Activated naive CD4-positive, alpha-beta T cell treated with anti-CD3 and anti-CD28 coated beads for 36 hours (primary cell): Measurements from ENCODE around the gene GOLGA1. TPM values are rescaled to one million over a fixed set of nuclear protein-coding genes. Genes with fewer than 3 reads are reported as not detected.
"Not testable (repeated sequence)": the region's sequence is repeated elsewhere in the genome, so short reads cannot be mapped to it uniquely, and the experiment has no call there.

ENCODE experiments used
- CTCF ChIA-PET: fragments of 350-600 bp; sonication (Branson Sonifier 250); formaldehyde crosslinking; loops from one replicate; lab custom pipeline; 2021; ENCODE audit warnings: antibody characterized with exemption; lab: Charles Lee
- DNase-seq: peaks from one replicate; pipeline ENCODE4 v3.0.0-alpha.2; 2020
- H3K27ac Mint-ChIP-seq: one replicate; pipeline ENCODE4 v1.8.0; 2021; ENCODE audit warnings: mild to moderate bottlenecking, mixed read lengths
- H3K27me3 Mint-ChIP-seq: one replicate; pipeline ENCODE4 v1.8.0; 2021; ENCODE audit warnings: low read depth, mixed read lengths
- H3K36me3 Mint-ChIP-seq: one replicate; pipeline ENCODE4 v1.8.0; 2021; ENCODE audit warnings: low read depth, mixed read lengths
- H3K4me1 Mint-ChIP-seq: one replicate; pipeline ENCODE4 v1.8.0; 2021; ENCODE audit warnings: low read depth, mixed read lengths
- H3K4me3 Mint-ChIP-seq: one replicate; pipeline ENCODE4 v1.8.0; 2021; ENCODE audit warnings: mild to moderate bottlenecking, moderate library complexity, mixed read lengths
- H3K9me3 Mint-ChIP-seq: one replicate; pipeline ENCODE4 v1.8.0; 2021; ENCODE audit warnings: mixed read lengths
- intact Hi-C: fragments of 100-400 bp; cut with micrococcal nuclease; formaldehyde crosslinking; loops from one replicate; pipeline ENCODE4 v1.15.1; 2023
- total RNA-seq, 2 experiments: library from RNA; stranded (reverse); gene quantifications; one replicate each; pipeline ENCODE4 v1.2.3, GENCODE V29; 2021

GOLGA1 gene
- total RNA-seq, 2 experiments from 2014 or later: 14.3 to 15.8 TPM

- DNase-seq: no peak
- H3K27me3 Mint-ChIP-seq: no peaks in the 10 kb centered on the region
- H3K4me1 Mint-ChIP-seq: peaks cover 34% of the 10 kb centered on the region
- no peaks in the 10 kb centered on the region for H3K9me3 Mint-ChIP-seq
- CTCF ChIA-PET: interaction anchor here (0.6 kb wide), 2 partner anchors 31 to 201 kb away, joined by 3 to 4 read pairs; no protein-coding TSS in a partner anchor
- peak overlapping the region; percentile 90 for H3K27ac Mint-ChIP-seq
- H3K4me3 Mint-ChIP-seq: no peak overlapping the region
- H3K36me3 Mint-ChIP-seq: peaks cover 7% of the 10 kb centered on the region
- intact Hi-C loops: no loop called here
These were observed 23.2 kb upstream of the GOLGA1 start for GRCh38 chr9:124964056-124964455.

- H3K27ac Mint-ChIP-seq: no peak overlapping the region
- no peaks in the 10 kb centered on the region for H3K27me3 Mint-ChIP-seq
- no peak overlapping the region for H3K4me3 Mint-ChIP-seq
- peaks cover 18% of the 10 kb centered on the region for H3K4me1 Mint-ChIP-seq
- intact Hi-C loops: no loop called here
- H3K36me3 Mint-ChIP-seq: no peaks in the 10 kb centered on the region
- CTCF ChIA-PET: no interaction called here
- H3K9me3 Mint-ChIP-seq: no peaks in the 10 kb centered on the region
- no peak for DNase-seq
These were observed 19.5 kb upstream of the GOLGA1 start for GRCh38 chr9:124960409-124960752.

GRCh38 chr9:124959671-124960408 is 19.0 kb upstream of the GOLGA1 start:
- H3K9me3 Mint-ChIP-seq, DNase-seq, H3K4me3 Mint-ChIP-seq, H3K27ac Mint-ChIP-seq, H3K27me3 Mint-ChIP-seq, H3K36me3 Mint-ChIP-seq, intact Hi-C loops, CTCF ChIA-PET: not testable (repeated sequence)
- H3K4me1 Mint-ChIP-seq: peaks cover 12% of the 10 kb centered on the region

- Mint-ChIP-seq H3K27ac (no peak overlapping the region), H3K27me3 (no peaks in the 10 kb centered on the region), H3K36me3 (no peaks in the 10 kb centered on the region), H3K4me1 (peaks cover 3% of the 10 kb centered on the region), H3K4me3 (no peak overlapping the region), H3K9me3 (no peaks in the 10 kb centered on the region)
- intact Hi-C loops: no loop called here
- no peak for DNase-seq
- CTCF ChIA-PET: no interaction called here
These were observed 13.4 kb upstream of the GOLGA1 start for GRCh38 chr9:124954255-124954654.

- intact Hi-C loops: no loop called here
- Mint-ChIP-seq H3K4me1 (peaks cover 3% of the 10 kb centered on the region), H3K27me3 (no peaks in the 10 kb centered on the region), H3K36me3 (no peaks in the 10 kb centered on the region), H3K27ac (no peak overlapping the region), H3K9me3 (no peaks in the 10 kb centered on the region), H3K4me3 (no peak overlapping the region)
- CTCF ChIA-PET: interaction anchor here (0.6 kb wide), 2 partner anchors 15 to 178 kb away, joined by 3 to 5 read pairs; no protein-coding TSS in a partner anchor
- no peak for DNase-seq
These were observed 9.3 kb upstream of the GOLGA1 start for GRCh38 chr9:124950050-124950718.

GRCh38 chr9:124949387-124949786 is 8.5 kb upstream of the GOLGA1 start:
- H3K4me1 Mint-ChIP-seq: peaks cover 3% of the 10 kb centered on the region
- H3K36me3 Mint-ChIP-seq: no peaks in the 10 kb centered on the region
- no peaks in the 10 kb centered on the region for H3K27me3 Mint-ChIP-seq
- no peaks in the 10 kb centered on the region for H3K9me3 Mint-ChIP-seq
- intact Hi-C loops: loop anchor here (10.0 kb wide), 1 partner anchor 425 kb away; no protein-coding TSS in a partner anchor
- no peak for DNase-seq
- no peak overlapping the region for H3K27ac Mint-ChIP-seq
- H3K4me3 Mint-ChIP-seq: no peak overlapping the region
- CTCF ChIA-PET: no interaction called here

- H3K27ac Mint-ChIP-seq: no peak overlapping the region
- CTCF ChIA-PET: interaction anchor here (0.6 kb wide), 1 partner anchor 421 kb away, joined by 4 read pairs; no protein-coding TSS in a partner anchor
- intact Hi-C loops: loop anchor here (10.0 kb wide), 1 partner anchor 427 kb away; no protein-coding TSS in a partner anchor
- H3K4me3 Mint-ChIP-seq: no peak overlapping the region
- H3K9me3 Mint-ChIP-seq: no peaks in the 10 kb centered on the region
- H3K27me3 Mint-ChIP-seq: no peaks in the 10 kb centered on the region
- DNase-seq: no peak
- H3K4me1 Mint-ChIP-seq: peaks cover 3% of the 10 kb centered on the region
- no peaks in the 10 kb centered on the region for H3K36me3 Mint-ChIP-seq
These were observed 7.0 kb upstream of the GOLGA1 start for GRCh38 chr9:124947727-124948391.

GRCh38 chr9:124946167-124946566 is 5.3 kb upstream of the GOLGA1 start:
- intact Hi-C loops: loop anchor here (10.0 kb wide), 1 partner anchor 429 kb away; no protein-coding TSS in a partner anchor
- CTCF ChIA-PET: no interaction called here
- DNase-seq: no peak
- peaks cover 1% of the 10 kb centered on the region for H3K9me3 Mint-ChIP-seq
- H3K4me1 Mint-ChIP-seq: peaks cover 6% of the 10 kb centered on the region
- no peak overlapping the region for H3K27ac Mint-ChIP-seq
- peaks cover 7% of the 10 kb centered on the region for H3K36me3 Mint-ChIP-seq
- H3K27me3 Mint-ChIP-seq: no peaks in the 10 kb centered on the region
- no peak overlapping the region for H3K4me3 Mint-ChIP-seq

- Mint-ChIP-seq H3K4me3 (peak overlapping the region; percentile 98), H3K27me3 (no peaks in the 10 kb centered on the region), H3K4me1 (peaks cover 22% of the 10 kb centered on the region), H3K36me3 (peaks cover 13% of the 10 kb centered on the region), H3K9me3 (peaks cover 1% of the 10 kb centered on the region), H3K27ac (peak overlapping the region; percentile 98)
- intact Hi-C loops: loop anchor here (1.0 to 10.0 kb wide), 9 partner anchors 23 to 433 kb away; partner anchors contain the start of genes ARPC5L, HSPA5, NR6A1 and PPP6C
- CTCF ChIA-PET: interaction anchor here (0.5 to 1.0 kb wide), 4 partner anchors 20 to 423 kb away, joined by 3 to 4 read pairs (median 4); no protein-coding TSS in a partner anchor
- DNase-seq: peak; percentile 72
These were observed 1.0 kb upstream of the GOLGA1 start for GRCh38 chr9:124941679-124942561.

- Mint-ChIP-seq H3K4me3 (peak overlapping the region; percentile 98), H3K27me3 (no peaks in the 10 kb centered on the region), H3K4me1 (peaks cover 22% of the 10 kb centered on the region), H3K27ac (peak overlapping the region; percentile 98), H3K36me3 (peaks cover 20% of the 10 kb centered on the region), H3K9me3 (peaks cover 1% of the 10 kb centered on the region)
- no peak for DNase-seq
- intact Hi-C loops: loop anchor here (2.0 to 10.0 kb wide), 4 partner anchors 78 to 434 kb away; partner anchors contain the start of genes ARPC5L and PPP6C
- CTCF ChIA-PET: no interaction called here
These were observed 376 bp downstream of the GOLGA1 start for GRCh38 chr9:124940521-124940893.

- CTCF ChIA-PET: interaction anchor here (0.5 to 1.2 kb wide), 3 partner anchors 29 to 186 kb away, joined by 3 to 4 read pairs (median 3); no protein-coding TSS in a partner anchor
- DNase-seq: no peak
- peaks cover 1% of the 10 kb centered on the region for H3K9me3 Mint-ChIP-seq
- no peaks in the 10 kb centered on the region for H3K27me3 Mint-ChIP-seq
- H3K36me3 Mint-ChIP-seq: peaks cover 20% of the 10 kb centered on the region
- peak overlapping the region; percentile 98 for H3K4me3 Mint-ChIP-seq
- peak overlapping the region; percentile 98 for H3K27ac Mint-ChIP-seq
- intact Hi-C loops: loop anchor here (2.0 to 10.0 kb wide), 4 partner anchors 77 to 435 kb away; partner anchors contain the start of genes ARPC5L and PPP6C
- peaks cover 22% of the 10 kb centered on the region for H3K4me1 Mint-ChIP-seq
These were observed 939 bp downstream of the GOLGA1 start for GRCh38 chr9:124939944-124940343.
